ENCODE results near the gene MEGF8. TPM values are rescaled to one million over a fixed set of nuclear protein-coding genes. Genes with fewer than 3 reads are reported as not detected.

Gene MEGF8
- total RNA-seq, 1 donor from 2014 or later: 8.4 TPM

DNA sequence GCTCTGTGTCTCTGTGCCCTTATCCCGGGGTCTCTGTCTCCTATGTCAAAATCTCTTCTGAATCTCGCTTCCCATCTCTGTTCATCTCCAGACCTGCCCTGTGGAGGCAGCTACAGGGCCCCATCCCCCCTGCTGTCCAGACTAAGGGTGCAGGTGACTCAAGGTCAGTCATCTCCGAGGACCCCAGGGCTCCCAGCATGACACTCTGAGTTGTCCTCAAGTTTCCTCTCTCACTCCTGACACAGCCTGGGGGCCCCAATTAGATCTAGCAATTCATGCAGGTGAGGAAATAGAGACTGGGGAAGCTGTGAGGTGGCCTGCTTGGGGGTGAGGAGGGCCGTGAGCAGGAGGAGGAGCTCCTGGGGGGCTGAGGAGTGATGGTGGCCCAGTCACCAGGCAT, 66.7 kb downstream of the MEGF8 start:
- Mint-ChIP-seq H3K9me3 (no peaks in the 10 kb centered on the region), H3K36me3 (ENCODE audit: low read depth) (no peaks in the 10 kb centered on the region), H3K4me3 (no peak overlapping the region), H3K27ac (no peak overlapping the region), H3K4me1 (peaks cover 11% of the 10 kb centered on the region), H3K27me3 (peaks cover 25% of the 10 kb centered on the region)
- intact Hi-C loops (cut with micrococcal nuclease): no loop called here
- no peak for DNase-seq

DNA sequence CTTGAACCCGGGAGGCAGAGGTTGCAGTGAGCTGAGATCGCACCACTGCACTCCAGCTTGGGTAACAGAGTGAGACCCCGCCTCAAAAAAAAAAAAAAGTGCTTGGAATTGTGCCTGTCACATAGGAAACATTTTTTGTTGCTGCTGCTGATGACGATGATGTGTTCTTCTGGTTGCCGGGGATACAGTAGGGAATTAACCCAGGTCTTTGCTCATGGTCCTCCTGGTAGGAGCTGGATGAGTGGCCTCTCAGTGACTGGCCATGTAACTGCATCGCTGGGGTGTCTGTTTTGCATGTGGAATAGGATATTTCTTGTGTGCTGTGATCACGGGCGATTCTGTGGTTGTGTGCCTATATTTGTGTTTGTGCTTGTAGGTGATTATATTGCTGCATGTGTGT, 69.3 kb downstream of the MEGF8 start:
- Mint-ChIP-seq H3K27me3 (peaks cover 19% of the 10 kb centered on the region), H3K9me3 (no peaks in the 10 kb centered on the region), H3K36me3 (ENCODE audit: low read depth) (peaks cover 8% of the 10 kb centered on the region), H3K4me3 (no peak overlapping the region), H3K27ac (no peak overlapping the region), H3K4me1 (peaks cover 21% of the 10 kb centered on the region)
- intact Hi-C loops (cut with micrococcal nuclease): no loop called here
- no peak for DNase-seq

DNA sequence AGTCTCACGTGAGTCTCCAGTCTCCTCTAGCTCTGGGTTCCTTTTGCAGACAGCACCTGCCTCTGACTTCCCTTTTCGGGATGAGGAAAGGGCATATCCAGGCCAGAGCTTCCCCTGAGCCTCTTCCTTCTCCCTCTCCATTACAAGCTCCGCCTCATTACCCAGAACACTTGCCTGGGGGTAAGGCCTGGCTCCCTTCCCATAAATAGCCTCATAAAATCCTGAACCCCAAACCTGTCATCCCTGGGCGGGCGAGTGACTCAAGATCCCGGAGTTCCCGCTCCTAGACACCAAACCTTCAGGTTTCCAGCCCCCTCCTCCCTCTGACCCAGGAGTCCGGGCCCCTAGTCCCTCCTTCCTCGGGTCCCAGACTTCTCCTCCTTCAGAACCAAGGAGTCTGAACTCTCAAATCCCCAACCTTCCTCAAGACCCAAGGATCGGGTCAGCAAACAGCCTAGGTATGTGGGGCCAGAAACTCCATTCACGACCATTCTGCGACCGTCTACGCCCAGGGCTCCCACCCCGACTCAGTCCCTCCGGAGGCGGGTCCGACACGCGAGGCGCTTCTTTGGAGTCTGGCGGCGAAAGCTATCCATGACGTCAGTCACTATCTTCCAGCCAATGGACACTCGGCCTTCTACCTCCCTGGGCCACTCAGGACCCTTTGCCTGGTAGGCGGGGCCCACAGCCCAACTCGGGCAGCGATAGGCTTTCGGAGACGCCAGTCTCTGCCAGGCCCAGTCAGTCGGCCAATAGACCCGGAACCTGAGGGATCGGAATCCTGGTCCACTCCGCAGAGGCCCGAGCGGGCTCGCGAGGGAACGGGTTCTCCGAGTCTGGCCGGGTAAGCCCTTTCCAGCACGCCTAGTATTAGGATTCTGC, 71.2 kb downstream of the MEGF8 start:
- Mint-ChIP-seq H3K4me3 (peak overlapping the region; percentile 94), H3K27me3 (peaks cover 8% of the 10 kb centered on the region), H3K9me3 (no peaks in the 10 kb centered on the region), H3K36me3 (ENCODE audit: low read depth) (peaks cover 10% of the 10 kb centered on the region), H3K27ac (peak overlapping the region; percentile 91), H3K4me1 (peaks cover 30% of the 10 kb centered on the region)
- intact Hi-C loops (cut with micrococcal nuclease): loop anchor here (2.0 kb wide), 2 partner anchors 26 to 72 kb away; partner anchors contain the start of gene MEGF8
- DNase-seq: peak; percentile 99

DNA sequence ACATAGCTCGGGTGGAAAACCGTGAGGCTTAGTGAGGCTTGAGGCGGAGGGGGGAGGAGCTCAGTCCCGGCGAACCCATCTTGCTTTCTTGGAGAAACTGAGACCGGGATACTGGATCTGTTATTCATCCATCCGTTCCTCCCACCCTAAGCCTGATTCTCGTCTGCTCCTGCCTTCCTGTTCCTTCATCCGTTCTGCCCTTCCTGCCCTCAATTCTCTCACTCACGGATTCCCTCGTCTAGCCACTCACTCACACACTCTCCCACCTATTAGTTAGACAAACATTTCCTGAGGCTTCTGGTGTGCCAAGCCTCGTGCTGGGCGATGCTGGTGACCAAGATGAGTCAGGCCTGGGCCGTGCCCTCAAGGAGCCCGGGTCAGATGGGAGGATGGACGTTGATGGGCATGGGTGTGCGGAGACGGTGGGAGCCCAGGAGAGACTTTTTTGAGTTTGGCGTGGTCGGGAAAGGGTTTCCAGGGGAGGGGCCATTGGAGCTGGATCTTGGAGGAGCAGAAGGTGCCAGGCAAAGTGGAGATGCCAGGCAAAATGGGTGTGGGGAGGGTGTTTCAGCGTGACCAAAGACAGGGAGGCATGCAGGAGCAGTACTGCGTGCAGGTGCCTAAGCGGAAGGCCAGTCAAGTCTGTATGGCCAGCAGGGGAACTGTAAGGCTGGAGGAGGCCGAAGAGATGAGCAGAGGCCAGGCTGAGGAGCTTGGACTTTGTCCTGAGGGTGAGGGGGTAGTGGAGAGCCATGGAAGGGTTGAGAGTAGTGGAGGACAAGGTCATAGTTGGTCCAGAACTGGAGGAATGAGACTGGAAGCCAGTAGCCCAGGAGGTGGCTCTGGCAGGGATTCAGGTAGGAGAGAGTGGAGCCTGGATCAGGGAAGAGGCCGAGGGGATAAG, 72.1 kb downstream of the MEGF8 start:
- Mint-ChIP-seq H3K9me3 (no peaks in the 10 kb centered on the region), H3K36me3 (ENCODE audit: low read depth) (peaks cover 16% of the 10 kb centered on the region), H3K27ac (peak overlapping the region; percentile 91), H3K27me3 (peaks cover 2% of the 10 kb centered on the region), H3K4me3 (peak overlapping the region; percentile 94), H3K4me1 (peaks cover 39% of the 10 kb centered on the region)
- DNase-seq: no peak
- intact Hi-C loops (cut with micrococcal nuclease): loop anchor here (2.0 kb wide), 2 partner anchors 25 to 73 kb away; partner anchors contain the start of gene MEGF8

GRCh38 chr19:42400404-42400803, 75.0 kb downstream of the MEGF8 start:
- Mint-ChIP-seq H3K36me3 (ENCODE audit: low read depth) (peaks cover 30% of the 10 kb centered on the region), H3K4me1 (peaks cover 39% of the 10 kb centered on the region), H3K27me3 (no peaks in the 10 kb centered on the region), H3K9me3 (no peaks in the 10 kb centered on the region), H3K4me3 (no peak overlapping the region), H3K27ac (no peak overlapping the region)
- DNase-seq: no peak
- intact Hi-C loops (cut with micrococcal nuclease): no loop called here

GRCh38 chr19:42401365-42402303, 76.2 kb downstream of the MEGF8 start:
- DNase-seq: peak; percentile 90
- H3K36me3 Mint-ChIP-seq (ENCODE audit: low read depth): peaks cover 38% of the 10 kb centered on the region
- H3K27me3 Mint-ChIP-seq: no peaks in the 10 kb centered on the region
- peaks cover 31% of the 10 kb centered on the region for H3K4me1 Mint-ChIP-seq
- H3K9me3 Mint-ChIP-seq: no peaks in the 10 kb centered on the region
- H3K27ac Mint-ChIP-seq: peak overlapping the region; percentile 70
- peak overlapping the region; percentile 84 for H3K4me3 Mint-ChIP-seq
- intact Hi-C loops (cut with micrococcal nuclease): no loop called here

- no peaks in the 10 kb centered on the region for H3K9me3 Mint-ChIP-seq
- peak overlapping the region; percentile 84 for H3K4me3 Mint-ChIP-seq
- peaks cover 46% of the 10 kb centered on the region for H3K36me3 Mint-ChIP-seq (ENCODE audit: low read depth)
- no peaks in the 10 kb centered on the region for H3K27me3 Mint-ChIP-seq
- no peak overlapping the region for H3K27ac Mint-ChIP-seq
- intact Hi-C loops (cut with micrococcal nuclease): no loop called here
- no peak for DNase-seq
- H3K4me1 Mint-ChIP-seq: peaks cover 25% of the 10 kb centered on the region
Measured at GRCh38 chr19:42402376-42403116, 77.1 kb downstream of the MEGF8 start.

GRCh38 chr19:42403586-42403985, 78.2 kb downstream of the MEGF8 start:
- intact Hi-C loops (cut with micrococcal nuclease): no loop called here
- H3K36me3 Mint-ChIP-seq (ENCODE audit: low read depth): peaks cover 47% of the 10 kb centered on the region
- no peaks in the 10 kb centered on the region for H3K9me3 Mint-ChIP-seq

DNA sequence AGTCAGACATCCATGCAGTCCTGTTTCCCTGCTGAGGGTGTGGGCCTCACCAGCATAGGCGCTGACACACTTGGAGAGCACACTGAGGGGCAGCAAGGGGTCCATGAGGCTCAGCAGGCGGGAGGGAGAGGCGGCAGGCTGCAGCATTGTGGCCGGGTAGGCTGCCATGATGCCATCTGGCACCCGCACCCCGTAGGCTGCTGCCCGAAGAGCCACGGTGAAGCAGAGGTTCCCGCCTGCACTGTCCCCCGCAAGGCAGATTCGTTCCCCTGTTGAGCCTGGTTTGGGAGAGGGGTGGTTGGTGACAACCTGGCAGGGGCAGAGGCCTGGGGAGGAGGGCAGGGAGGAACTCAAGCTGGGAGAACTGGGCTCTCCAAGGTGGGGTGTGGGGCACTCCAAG, 80.7 kb downstream of the MEGF8 start:
- no peak for DNase-seq
- intact Hi-C loops (cut with micrococcal nuclease): no loop called here
- Mint-ChIP-seq H3K36me3 (ENCODE audit: low read depth) (peaks cover 42% of the 10 kb centered on the region), H3K4me1 (peaks cover 10% of the 10 kb centered on the region), H3K9me3 (no peaks in the 10 kb centered on the region), H3K4me3 (no peak overlapping the region), H3K27me3 (no peaks in the 10 kb centered on the region), H3K27ac (no peak overlapping the region)

More at GRCh38 chr19:42403586-42403985, 78.2 kb downstream of the MEGF8 start:
- Mint-ChIP-seq H3K27me3 (no peaks in the 10 kb centered on the region), H3K27ac (no peak overlapping the region), H3K4me3 (no peak overlapping the region), H3K4me1 (peaks cover 20% of the 10 kb centered on the region)
- DNase-seq: no peak

GRCh38 chr19:42407085-42407815, 81.8 kb downstream of the MEGF8 start:
- H3K4me3 Mint-ChIP-seq: no peak overlapping the region
- peaks cover 38% of the 10 kb centered on the region for H3K36me3 Mint-ChIP-seq (ENCODE audit: low read depth)
- no peak for DNase-seq
- H3K27ac Mint-ChIP-seq: no peak overlapping the region
- H3K27me3 Mint-ChIP-seq: no peaks in the 10 kb centered on the region
- intact Hi-C loops (cut with micrococcal nuclease): no loop called here
- peaks cover 2% of the 10 kb centered on the region for H3K4me1 Mint-ChIP-seq
- no peaks in the 10 kb centered on the region for H3K9me3 Mint-ChIP-seq

GRCh38 chr19:42407816-42408175, 82.4 kb downstream of the MEGF8 start:
- Mint-ChIP-seq H3K4me1 (no peaks in the 10 kb centered on the region), H3K27ac (no peak overlapping the region), H3K9me3 (no peaks in the 10 kb centered on the region), H3K4me3 (no peak overlapping the region), H3K27me3 (no peaks in the 10 kb centered on the region), H3K36me3 (ENCODE audit: low read depth) (peaks cover 35% of the 10 kb centered on the region)
- DNase-seq: no peak
- intact Hi-C loops (cut with micrococcal nuclease): no loop called here

DNA sequence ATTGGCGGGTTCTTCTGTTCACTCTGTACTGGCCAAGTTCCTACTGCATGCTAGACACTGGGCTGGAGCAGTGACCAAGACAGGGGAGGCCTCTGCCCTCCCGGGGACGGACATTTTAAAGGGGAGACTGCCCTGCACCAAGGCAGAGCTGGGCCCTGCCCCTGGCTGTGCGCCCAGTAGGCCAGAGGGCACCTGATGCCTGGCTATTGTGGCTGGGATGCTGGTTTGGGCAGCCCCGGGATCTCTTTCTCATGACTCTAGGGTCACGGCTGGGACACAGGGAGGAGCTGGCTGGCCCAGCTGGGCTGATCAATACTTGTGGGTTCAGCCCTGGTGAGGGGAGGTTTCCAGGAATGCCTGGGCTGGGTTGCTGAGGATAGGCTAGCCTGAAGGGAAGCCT, 84.0 kb downstream of the MEGF8 start:
- H3K4me3 Mint-ChIP-seq: no peak overlapping the region
- H3K9me3 Mint-ChIP-seq: no peaks in the 10 kb centered on the region
- no peaks in the 10 kb centered on the region for H3K27me3 Mint-ChIP-seq
- H3K4me1 Mint-ChIP-seq: no peaks in the 10 kb centered on the region
- H3K36me3 Mint-ChIP-seq (ENCODE audit: low read depth): peaks cover 27% of the 10 kb centered on the region
- no peak for DNase-seq
- H3K27ac Mint-ChIP-seq: no peak overlapping the region
- intact Hi-C loops (cut with micrococcal nuclease): no loop called here
